ENCODE data around the gene ERMN. TPM values are rescaled to one million over a fixed set of nuclear protein-coding genes. Genes with fewer than 3 reads are reported as not detected.
"Not testable (repeated sequence)": the region's sequence is repeated elsewhere in the genome, so short reads cannot be mapped to it uniquely, and the experiment has no call there.

Gene ERMN
- total RNA-seq, 1 donor from 2014 or later, result 4.6 TPM

GRCh38 chr2:157303612-157304011, 22.0 kb downstream of the ERMN start:
- DNase-seq (ENCODE audit: low spot score) (no peak), ATAC-seq (no peak)
- intact Hi-C loops (cut with DNase I), result no loop called here

GRCh38 chr2:157302492-157303099, 23.0 kb downstream of the ERMN start:
- DNase-seq (ENCODE audit: low spot score) (no peak), ATAC-seq (peak; percentile 79)
- intact Hi-C loops (cut with DNase I), result no loop called here

- DNase-seq (ENCODE audit: low spot score) (no peak), ATAC-seq (no peak)
- intact Hi-C loops (cut with DNase I), result no loop called here
These were observed 24.3 kb downstream of the ERMN start for GRCh38 chr2:157301307-157301706.

- no peak for ATAC-seq
- no peak for DNase-seq (ENCODE audit: low spot score)
- intact Hi-C loops (cut with DNase I), result no loop called here
These were observed 28.7 kb downstream of the ERMN start for GRCh38 chr2:157296958-157297357.

- intact Hi-C loops (cut with DNase I), result no loop called here
- ATAC-seq, result no peak
- DNase-seq (ENCODE audit: low spot score), result no peak
These were observed 29.1 kb downstream of the ERMN start for GRCh38 chr2:157296490-157296889.

GRCh38 chr2:157292853-157293252, 32.8 kb downstream of the ERMN start:
- ATAC-seq (no peak), DNase-seq (ENCODE audit: low spot score) (no peak)
- intact Hi-C loops (cut with DNase I), result no loop called here

GRCh38 chr2:157291018-157291417, 34.6 kb downstream of the ERMN start:
- intact Hi-C loops (cut with DNase I), result no loop called here
- no peak for DNase-seq (ENCODE audit: low spot score)
- no peak for ATAC-seq

GRCh38 chr2:157290525-157290924, 35.1 kb downstream of the ERMN start:
- DNase-seq (ENCODE audit: low spot score) (no peak), ATAC-seq (no peak)
- intact Hi-C loops (cut with DNase I), result no loop called here

- no peak for ATAC-seq
- intact Hi-C loops (cut with DNase I), result no loop called here
- DNase-seq (ENCODE audit: low spot score), result no peak
These were observed 38.5 kb downstream of the ERMN start for GRCh38 chr2:157287160-157287559.

GRCh38 chr2:157283468-157283867, 42.2 kb downstream of the ERMN start:
- ATAC-seq (no peak), DNase-seq (ENCODE audit: low spot score) (no peak)
- intact Hi-C loops (cut with DNase I), result no loop called here

GRCh38 chr2:157281316-157281715, 44.3 kb downstream of the ERMN start:
- ATAC-seq (no peak), DNase-seq (ENCODE audit: low spot score) (no peak)
- intact Hi-C loops (cut with DNase I), result no loop called here

GRCh38 chr2:157279311-157279710, 46.3 kb downstream of the ERMN start:
- ATAC-seq; intact Hi-C loops (cut with DNase I): not testable (repeated sequence)

GRCh38 chr2:157271590-157272203, 53.9 kb downstream of the ERMN start:
- intact Hi-C loops (cut with DNase I), result no loop called here
- no peak for ATAC-seq
- DNase-seq (ENCODE audit: low spot score), result no peak

More at GRCh38 chr2:157279311-157279710, 46.3 kb downstream of the ERMN start:
- not testable (repeated sequence) for DNase-seq (ENCODE audit: low spot score)

- intact Hi-C loops (cut with DNase I), result no loop called here
- ATAC-seq (no peak), DNase-seq (ENCODE audit: low spot score) (no peak)
These were observed 55.7 kb downstream of the ERMN start for GRCh38 chr2:157269922-157270321.

GRCh38 chr2:157269060-157269459, 56.6 kb downstream of the ERMN start:
- intact Hi-C loops (cut with DNase I), result no loop called here
- DNase-seq (ENCODE audit: low spot score) (no peak), ATAC-seq (no peak)

Other genes with a start within 250 kb of the ERMN start
- 0.80 TPM for gene GALNT5, start 68.1 kb downstream of the ERMN start, total RNA-seq
- gene CYTIP, start 118.3 kb upstream of the ERMN start, total RNA-seq, result 22.8 TPM

Measured in sciatic nerve (tissue), 2 donors.